PC-9 (cell line): ENCODE measurements around the gene CFAP410. TPM values are rescaled to one million over a fixed set of nuclear protein-coding genes. Genes with fewer than 3 reads are reported as not detected.

Experiments used
- Bru-seq: library from RNA; stranded (reverse); fragments of 400-500 nt; gene quantifications from one replicate; lab custom pipeline; 2021; lab: Mats Ljungman, UMichigan
- BruChase-seq, 2 experiments: library from RNA; stranded (reverse); fragments of 400-500 nt; gene quantifications; one replicate each; lab custom pipeline; 2021; lab: Mats Ljungman, UMichigan
- BruUV-seq: library from RNA; stranded (reverse); fragments of 400-500 nt; replicated peaks from 2 replicates; lab custom pipeline; 2021; lab: Mats Ljungman, UMichigan
- CTCF ChIA-PET: fragments of 300-600 bp; sonication (Branson Sonifier 250); formaldehyde crosslinking; loops from one replicate; lab custom pipeline; 2022; ENCODE audit warnings: antibody characterized with exemption; lab: Charles Lee
- POLR2A ChIA-PET: fragments of 300-600 bp; sonication (Branson Sonifier 250); formaldehyde crosslinking; loops from one replicate; lab custom pipeline; 2022; ENCODE audit warnings: antibody characterized with exemption; ENCODE audit not compliant: unreplicated experiment; lab: Charles Lee
- DNase-seq, 2 experiments: peaks; one replicate each; pipeline versions ENCODE4 v3.0.0 to v3.0.0-alpha.2; 2015 to 2022; ENCODE audit warnings: mixed read lengths in 1 of 2
- H2AFZ ChIP-seq: fragments of 200-600 bp; sonication (generic); 2 replicates; pipeline ENCODE4 v1.8.1; 2017; ENCODE audit warnings: antibody characterized with exemption
- H3F3A ChIP-seq: fragments of 200-600 bp; sonication (generic); 2 replicates; pipeline ENCODE4 v1.8.1; 2017; ENCODE audit warnings: antibody characterized with exemption, mild to moderate bottlenecking, low read depth; ENCODE audit not compliant: insufficient read depth
- H3K27ac ChIP-seq: fragments of 200-600 bp; sonication (generic); 2 replicates; pipeline ENCODE4 v1.6.1; 2016; ENCODE audit warnings: mixed run types
- H3K27me3 ChIP-seq: fragments of 200-600 bp; sonication (generic); 2 replicates; pipeline ENCODE4 v1.6.1; 2016; ENCODE audit warnings: low read depth, mixed run types; ENCODE audit not compliant: insufficient read depth
- H3K36me3 ChIP-seq: fragments of 200-600 bp; sonication (generic); 2 replicates; pipeline ENCODE4 v1.6.1; 2016; ENCODE audit warnings: low read depth, mixed run types
- H3K4me1 ChIP-seq: fragments of 200-600 bp; sonication (generic); replicated peaks from 2 replicates; pipeline ENCODE4 v1.6.1; 2016; ENCODE audit warnings: mixed run types; ENCODE audit not compliant: insufficient read depth
- H3K4me2 ChIP-seq: fragments of 200-600 bp; sonication (generic); 2 replicates; pipeline ENCODE4 v1.6.1; 2017; ENCODE audit warnings: mixed run types
- H3K4me3 ChIP-seq: fragments of 200-600 bp; sonication (generic); 2 replicates; pipeline ENCODE4 v1.6.1; 2016; ENCODE audit warnings: mixed run types
- H3K79me2 ChIP-seq: fragments of 200-600 bp; sonication (generic); 2 replicates; pipeline ENCODE4 v1.6.1; 2017; ENCODE audit warnings: low read depth, mixed run types
- H3K9me2 ChIP-seq: fragments of 200-600 bp; sonication (generic); 2 replicates; pipeline ENCODE4 v1.8.1; 2017; ENCODE audit warnings: mild to moderate bottlenecking; ENCODE audit not compliant: insufficient read depth
- H3K9me3 ChIP-seq: fragments of 200-600 bp; sonication (generic); 2 replicates; pipeline ENCODE4 v1.8.1; 2016; ENCODE audit warnings: low read depth; ENCODE audit not compliant: insufficient read depth
- H4K20me1 ChIP-seq: fragments of 200-600 bp; sonication (generic); 2 replicates; pipeline ENCODE4 v1.8.1; 2017; ENCODE audit not compliant: insufficient read depth
- CTCF ChIP-seq: fragments of 200-600 bp; sonication (generic); conservative IDR thresholded peaks from 2 replicates; pipeline ENCODE4 v1.6.1; 2017; ENCODE audit warnings: mixed run types, antibody characterized with exemption, mild to moderate bottlenecking, moderate library complexity
- EZH2 ChIP-seq: fragments of 200-600 bp; sonication (generic); IDR thresholded peaks from 2 replicates; pipeline ENCODE4 v1.8.0; 2017; ENCODE audit warnings: antibody characterized with exemption, low read depth
- intact Hi-C: fragments of 100-400 bp; cut with micrococcal nuclease; formaldehyde crosslinking; loops from one replicate; pipeline ENCODE4 v1.10.0; 2022; ENCODE audit not compliant: unreplicated experiment
- long read RNA-seq: library from polyadenylated mRNA; stranded (forward); transcript quantifications from one replicate; pipeline ENCODE4 v2.0.0, GENCODE V29; 2022
- total RNA-seq: library from RNA; stranded (reverse); gene quantifications from 2 replicates; pipeline ENCODE4 v1.2.3, GENCODE V29; 2021

Gene CFAP410
- total RNA-seq, result 12.5 and 23.9 TPM in 2 replicates
- Bru-seq, nascent RNA, result percentile 51 among the genes with signal in this experiment
- percentile 57 among the genes with signal in this experiment for BruChase-seq, experiment 1, labeled RNA remaining after a 2-hour chase
- percentile 62 among the genes with signal in this experiment for BruChase-seq, experiment 2, labeled RNA remaining after a 6-hour chase
- long read RNA-seq, partial matches to known transcripts, result 2 of 5 reads
- long read RNA-seq, other reads (novel, unspliced or antisense), result 3 of 5 reads

- BruUV-seq, result no TSS peak
- TF ChIP-seq CTCF (no peak), EZH2 (no peak)
- H3K36me3 ChIP-seq, result no peaks in the 10 kb centered on the region
- ChIA-PET POLR2A (interaction anchor here (0.5 kb wide), 1 partner anchor 588 kb away, joined by 4 read pairs; no protein-coding TSS in a partner anchor), CTCF (interaction anchor here (0.6 kb wide), 1 partner anchor 21 kb away, joined by 4 read pairs; no protein-coding TSS in a partner anchor)
- peak; percentile 77 to 88 for DNase-seq
- no peaks in the 10 kb centered on the region for H3K27me3 ChIP-seq
- no peaks in the 10 kb centered on the region for H4K20me1 ChIP-seq
- H3K4me2 ChIP-seq, result peak within 1 kb of the TSS; percentile 76
- peak within 1 kb of the TSS; percentile 95 for H2AFZ ChIP-seq
- H3K4me3 ChIP-seq, result peak within 1 kb of the TSS; percentile 94
- H3K79me2 ChIP-seq, result no peaks in the 10 kb centered on the region
- peaks cover 19% of the 10 kb centered on the region for H3F3A ChIP-seq
- no peaks in the 10 kb centered on the region for H3K9me2 ChIP-seq
- peak within 1 kb of the TSS; percentile 92 for H3K27ac ChIP-seq
- H3K9me3 ChIP-seq, result no peaks in the 10 kb centered on the region
- intact Hi-C loops, result no loop called here
- H3K4me1 ChIP-seq, result peaks cover 11% of the 10 kb centered on the region; the same call in 1 of the 2 replicates
Measured at GRCh38 chr21:44338971-44339910, at the start of gene CFAP410. Gene CFAP410 (minus strand): TSS chr21:44339390. CDS start chr21:44339194, 196 bp downstream.

- Histone ChIP-seq H3K9me3 (no peaks in the 10 kb centered on the region), H3F3A (no peaks in the 10 kb centered on the region), H3K36me3 (no peaks in the 10 kb centered on the region), H4K20me1 (no peaks in the 10 kb centered on the region), H3K79me2 (no peaks in the 10 kb centered on the region), H3K4me1 (no peaks in the 10 kb centered on the region), H3K4me2 (no peak overlapping the region), H3K9me2 (no peaks in the 10 kb centered on the region), H3K27me3 (peaks cover 30% of the 10 kb centered on the region), H3K27ac (no peak overlapping the region), H3K4me3 (no peak overlapping the region), H2AFZ (no peak overlapping the region)
- ChIA-PET POLR2A (no interaction called here), CTCF (no interaction called here)
- no TSS peak for BruUV-seq
- intact Hi-C loops, result no loop called here
- DNase-seq, result no peak
- TF ChIP-seq CTCF, result no peak
- no peak for TF ChIP-seq EZH2
Measured at GRCh38 chr21:44384968-44385367, 45.8 kb upstream of the CFAP410 start.

GRCh38 chr21:44383216-44383615 lies 44.0 kb upstream of the CFAP410 start:
- H3K4me3 ChIP-seq, result no peak overlapping the region
- H3K9me2 ChIP-seq, result no peaks in the 10 kb centered on the region
- DNase-seq, result no peak
- H3K36me3 ChIP-seq, result no peaks in the 10 kb centered on the region
- no peaks in the 10 kb centered on the region for H3K79me2 ChIP-seq
- POLR2A ChIA-PET, result no interaction called here
- peaks cover 38% of the 10 kb centered on the region for H3K27me3 ChIP-seq
- CTCF ChIA-PET, result no interaction called here
- H3K4me2 ChIP-seq, result no peak overlapping the region
- no peak overlapping the region for H3K27ac ChIP-seq
- H2AFZ ChIP-seq, result no peak overlapping the region
- intact Hi-C loops, result no loop called here
- BruUV-seq, result no TSS peak
- TF ChIP-seq CTCF (no peak), EZH2 (no peak)
- H3F3A ChIP-seq, result no peaks in the 10 kb centered on the region
- H3K9me3 ChIP-seq, result no peaks in the 10 kb centered on the region
- H3K4me1 ChIP-seq, result no peaks in the 10 kb centered on the region
- no peaks in the 10 kb centered on the region for H4K20me1 ChIP-seq
